Heart left ventricle (tissue), 16 donors: ENCODE measurements around the gene TALDO1. TPM values are rescaled to one million over a fixed set of nuclear protein-coding genes. Genes with fewer than 3 reads are reported as not detected.

Experiments used
- ATAC-seq, 4 donors: fragments of 200-7000 bp; cut with Tn5 transposase; one replicate each; pipeline ENCODE4 v1.9.1; 2020 to 2022; ENCODE audit warnings: moderate library complexity in 4 of 4, mild to moderate bottlenecking in 3 of 4, moderate number of reproducible peaks in 1 of 4
- DNase-seq, 5 donors: peaks; one replicate each; pipeline ENCODE4 v3.0.0-alpha.2; 2020
- H3K27ac ChIP-seq, 12 donors: fragments of 200-600 bp; sonication (generic) in 4 of 12; one replicate each; pipeline versions ENCODE4 v1.5.0 to v1.8.0; 2016 to 2022; ENCODE audit warnings: mild to moderate bottlenecking in 2 of 12
- H3K27me3 ChIP-seq, 9 donors: fragments of 200-600 bp; sonication (generic) in 2 of 9; one replicate each; pipeline versions ENCODE4 v1.5.1 to v1.8.0; 2016 to 2022; ENCODE audit warnings: mild to moderate bottlenecking in 3 of 9
- H3K36me3 ChIP-seq, 9 donors: fragments of 200-600 bp; sonication (generic) in 2 of 9; one replicate each; pipeline versions ENCODE4 v1.5.0 to v1.8.0; 2018 to 2022; ENCODE audit warnings: mild to moderate bottlenecking in 2 of 9
- H3K4me1 ChIP-seq, 12 donors: fragments of 200-600 bp; sonication (generic) in 4 of 12; one replicate each; pipeline versions ENCODE4 v1.5.0 to v1.8.0; 2016 to 2022; ENCODE audit warnings: mild to moderate bottlenecking in 3 of 12
- H3K4me3 ChIP-seq, 12 donors: fragments of 200-600 bp; sonication (generic) in 4 of 12; one replicate each; pipeline versions ENCODE4 v1.5.0 to v1.8.0; 2017 to 2022; ENCODE audit warnings: mild to moderate bottlenecking in 9 of 12, moderate library complexity in 4 of 12
- H3K9me3 ChIP-seq, 12 donors: fragments of 200-600 bp; sonication (generic) in 4 of 12; one replicate each; pipeline versions ENCODE4 v1.5.0 to v1.8.0; 2016 to 2022; ENCODE audit warnings: mild to moderate bottlenecking in 1 of 12
- CTCF ChIP-seq, 12 donors: fragments of 200-600 bp; sonication (generic) in 4 of 12; IDR thresholded peaks; one replicate each; pipeline versions ENCODE4 v1.5.0 to v1.8.0; 2018 to 2022; ENCODE audit warnings: antibody characterized with exemption in 12 of 12, mild to moderate bottlenecking in 5 of 12
- POLR2A ChIP-seq, 2 donors: fragments of 450-650 bp; IDR thresholded peaks; one replicate each; pipeline ENCODE4 v1.6.1; 2017; ENCODE audit warnings: antibody characterized with exemption in 2 of 2, mild to moderate bottlenecking in 2 of 2, moderate library complexity in 2 of 2
- WGBS, 4 donors: extraction: QIAGEN DNeasy Blood & Tissue Kit in 2 of 4; methylation state at CpG; one replicate each; pipeline versions ENCODE4 v1.1.5 to v1.1.7; 2013 to 2018; 5-methylcytosine and 5-hydroxymethylcytosine counted together
- intact Hi-C, 10 donors: fragments of 100-400 bp; cut with DNase I; formaldehyde crosslinking; loops; one replicate each; pipeline versions ENCODE4 v1.11.1 to v1.14.2; 2022
- polyA plus RNA-seq, 2 donors: library from polyadenylated mRNA; stranded (reverse); fragments of 200-250 nt; gene quantifications; one replicate each; pipeline ENCODE4 v1.2.3, GENCODE V29; 2013
- total RNA-seq, 9 donors: library from RNA; depleted of rRNA in 2 of 9; stranded (reverse); fragments of >200 nt in 2 of 9; fragmentation: NEBNext Ultra II Directional in 3 of 9; extraction: Animal tissue kit (Norgen Biotek cat#: 25700) in 3 of 9; gene quantifications; one replicate each; pipeline versions ENCODE4 v1.1.0 to v1.2.4, GENCODE V29; 2016 to 2023
- donor health status: ischemic (EF 13 %, LVEDD 7.1; RV severe dilation, severe dysfunction).
- donor health status: healthy with polysubstance abuse.
- donor health status: DM: no; HTN: yes; CAD: no.
- donor health status: DM: no; HTN: no; CAD: no.
- donor health status: ischemic (EF 25% LVEDD 6.9; RV normal size, moderate dysfunction).
- donor health status: ischemic (EF 25% LVEDD 5.7; RV mildly dilated, moderate dysfunction).
- donor health status: healthy.
- donor health status: DM: yes; HTN: yes; CAD: no.
- donor health status: ischemic (EF 35%, LVEDD 5.7; RV mildly dilated, moderate dysfunction).
- donor health status: nonischemic (EF 11% LVEDD 7.7; RV severe dilation, severe dysfunction).
- donor health status: DM: yes; HTN: yes; CAD: no.
- donor health status: PGD.
- donor health status: ischemic (EF 29% LVEDD 5.4; RV normal size, mild dysfunction).
- donor health status: nonischemic (EF 23%, LVEDD 6.1; RV moderate dilation, normal function).

TALDO1 gene
- total and polyA plus RNA-seq, 11 donors, result 66.9 to 145 (median 105) TPM

- H3K27me3 ChIP-seq, result peaks cover 0 to 4% (median 0%) of the 10 kb centered on the region in 9 donors
- peaks cover 0 to 38% (median 0%) of the 10 kb centered on the region in 9 donors for H3K36me3 ChIP-seq
- peak overlapping the region in 3 of 12 donors; percentile 62 to 88 (median 86) for H3K27ac ChIP-seq
- peak overlapping the region in 11 of 12 donors; percentile 50 to 89 (median 77) for H3K4me3 ChIP-seq
- no peaks in the 10 kb centered on the region for H3K9me3 ChIP-seq
- intact Hi-C loops, result loop anchor here in 2 of 10 donors (5.0 to 10.0 kb wide), 2 partner anchors 60 to 117 kb away; partner anchors contain the start of gene CHID1 (in 1 of the 2)
- H3K4me1 ChIP-seq, result peaks cover 6 to 42% (median 24%) of the 10 kb centered on the region in 12 donors
- TF ChIP-seq POLR2A (IDR thresholded peaks at IDR 0.05) (no peak), CTCF (IDR thresholded peaks at IDR 0.05) (no peak)
- ATAC-seq, result peak in 1 of 4 donors; percentile 4
- 67 to 72% (median 70%) methylated on average over 19 to 38 of the region's 38 CpGs for WGBS, 4 donors
- no peak for DNase-seq
Measured at GRCh38 chr11:794766-795633, 47.7 kb downstream of the TALDO1 start.

- TF ChIP-seq POLR2A (IDR thresholded peaks at IDR 0.05) (no peak), CTCF (IDR thresholded peaks at IDR 0.05) (no peak)
- H3K27ac ChIP-seq, result peak overlapping the region; percentile 5 to 88 (median 84)
- DNase-seq, result peak; percentile 74 to 83 (median 81)
- intact Hi-C loops, result loop anchor here in 2 of 10 donors (5.0 to 10.0 kb wide), 2 partner anchors 61 to 116 kb away; partner anchors contain the start of gene CHID1 (in 1 of the 2)
- peak overlapping the region; percentile 29 to 89 (median 76) for H3K4me3 ChIP-seq
- H3K4me1 ChIP-seq, result peaks cover 6 to 40% (median 24%) of the 10 kb centered on the region in 12 donors
- H3K27me3 ChIP-seq, result no peaks in the 10 kb centered on the region
- ATAC-seq, result peak; percentile 48 to 77 (median 56)
- peaks cover 0 to 38% (median 0%) of the 10 kb centered on the region in 9 donors for H3K36me3 ChIP-seq
- 11 to 43% (median 15%) methylated on average over 1 to 26 of the region's 26 CpGs for WGBS, 4 donors
- no peaks in the 10 kb centered on the region for H3K9me3 ChIP-seq
Measured at GRCh38 chr11:795634-796564, 48.6 kb downstream of the TALDO1 start.

- TF ChIP-seq POLR2A (IDR thresholded peaks at IDR 0.05) (no peak), CTCF (IDR thresholded peaks at IDR 0.05) (no peak)
- 32 to 56% (median 40%) methylated on average over 12 to 18 of the region's 18 CpGs for WGBS, 4 donors
- Histone ChIP-seq H3K27ac (peak overlapping the region; percentile 13 to 88 (median 84)), H3K9me3 (no peaks in the 10 kb centered on the region), H3K36me3 (peaks cover 0 to 35% (median 0%) of the 10 kb centered on the region in 9 donors), H3K4me1 (peaks cover 6 to 40% (median 24%) of the 10 kb centered on the region in 12 donors), H3K4me3 (peak overlapping the region; percentile 50 to 89 (median 78)), H3K27me3 (no peaks in the 10 kb centered on the region)
- DNase-seq (no peak), ATAC-seq (peak in 1 of 4 donors; percentile 0)
- intact Hi-C loops, result loop anchor here in 2 of 10 donors (5.0 to 10.0 kb wide), 2 partner anchors 62 to 116 kb away; partner anchors contain the start of gene CHID1 (in 1 of the 2)
Measured at GRCh38 chr11:796565-797295, 49.5 kb downstream of the TALDO1 start.
